Hematopoietic multipotent progenitor cell treated with erythropoietin and hydrocortisone succinate and interleukin-3 and kit ligand, for 4 days (in vitro differentiated cells): ENCODE data around the gene HDAC7.

Source experiments
- DNase-seq: peaks from one replicate; pipeline ENCODE4 v3.0.0-alpha.2; 2015

Gene HDAC7

DNA sequence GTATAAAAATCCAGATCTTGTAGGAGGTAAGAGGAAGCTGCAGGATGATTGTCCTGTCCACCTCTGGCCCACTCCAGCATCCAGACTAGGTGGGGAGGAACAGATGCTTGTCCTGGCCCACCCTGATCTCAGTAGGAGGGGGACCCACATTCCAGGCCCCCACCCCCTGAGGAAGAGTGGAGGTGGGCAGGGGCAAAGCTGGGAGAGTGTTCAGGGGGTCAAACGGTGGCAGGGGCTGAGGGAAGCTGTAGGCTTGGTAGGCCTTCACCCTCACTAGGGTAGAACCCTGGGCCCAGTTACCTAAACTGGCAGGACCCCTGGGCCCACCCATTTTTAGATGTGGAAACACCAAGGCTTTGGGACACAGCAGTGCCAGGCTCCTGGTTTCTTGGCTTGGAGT, 42.6 kb downstream of the HDAC7 start:
- no peak for DNase-seq

DNA sequence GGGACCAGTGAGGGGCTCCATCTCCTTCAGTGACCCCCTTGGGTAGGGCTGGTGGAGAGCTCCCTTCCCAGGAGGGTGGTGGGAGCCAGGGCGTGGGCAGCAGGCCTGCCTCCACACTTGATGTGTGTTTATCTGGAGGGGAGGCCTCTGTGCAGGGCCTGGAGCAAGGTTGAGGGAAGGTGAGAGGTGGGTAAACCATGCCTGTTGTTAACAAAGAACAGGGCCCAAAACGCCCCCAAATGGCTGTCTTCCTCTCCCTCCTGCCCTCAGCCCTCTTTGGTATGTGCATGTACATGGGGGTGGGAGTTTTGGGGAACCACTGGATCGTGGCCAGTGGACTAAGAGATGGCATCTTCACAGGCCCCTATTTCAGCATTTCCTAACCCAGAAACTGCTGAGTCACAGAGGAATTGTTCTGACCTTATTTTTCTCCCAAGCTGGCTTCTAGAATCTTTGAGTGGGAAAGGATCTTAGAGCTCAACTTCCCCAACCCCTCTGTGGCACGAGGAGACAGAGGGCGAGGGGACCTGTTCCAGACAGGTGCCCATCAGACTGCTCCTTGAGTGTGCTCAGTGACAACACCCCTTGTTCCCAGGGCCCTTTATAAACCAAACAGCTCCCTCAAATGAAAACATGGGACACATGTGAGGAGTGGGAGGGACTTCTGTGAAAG, 43.1 kb downstream of the HDAC7 start:
- peak; percentile 69 for DNase-seq

GRCh38 chr12:47775100-47775911, 44.4 kb downstream of the HDAC7 start:
- DNase-seq: peak; percentile 96

DNA sequence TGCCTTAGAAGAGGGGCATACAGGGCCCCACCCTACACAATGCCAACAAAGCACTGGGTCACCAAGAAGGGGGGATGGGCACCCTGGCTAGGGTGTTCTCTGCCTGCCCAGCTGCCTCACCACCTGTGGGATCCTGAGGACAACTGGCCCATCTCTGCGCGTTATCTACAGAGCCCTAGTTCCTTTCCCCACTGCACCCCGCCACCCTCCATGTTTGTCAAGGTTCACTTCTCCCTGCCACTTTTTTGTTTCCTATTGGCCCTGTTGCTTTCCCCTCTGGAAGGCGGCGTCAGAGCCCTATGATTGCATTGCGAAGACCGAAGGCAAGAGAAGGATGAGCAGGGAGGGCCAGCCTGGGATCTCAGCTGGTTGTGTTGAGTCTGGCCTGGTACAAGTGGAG, 45.0 kb downstream of the HDAC7 start:
- DNase-seq: peak; percentile 38

- DNase-seq: peak; percentile 36
Measured at GRCh38 chr12:47773858-47774580, 45.7 kb downstream of the HDAC7 start.

DNA sequence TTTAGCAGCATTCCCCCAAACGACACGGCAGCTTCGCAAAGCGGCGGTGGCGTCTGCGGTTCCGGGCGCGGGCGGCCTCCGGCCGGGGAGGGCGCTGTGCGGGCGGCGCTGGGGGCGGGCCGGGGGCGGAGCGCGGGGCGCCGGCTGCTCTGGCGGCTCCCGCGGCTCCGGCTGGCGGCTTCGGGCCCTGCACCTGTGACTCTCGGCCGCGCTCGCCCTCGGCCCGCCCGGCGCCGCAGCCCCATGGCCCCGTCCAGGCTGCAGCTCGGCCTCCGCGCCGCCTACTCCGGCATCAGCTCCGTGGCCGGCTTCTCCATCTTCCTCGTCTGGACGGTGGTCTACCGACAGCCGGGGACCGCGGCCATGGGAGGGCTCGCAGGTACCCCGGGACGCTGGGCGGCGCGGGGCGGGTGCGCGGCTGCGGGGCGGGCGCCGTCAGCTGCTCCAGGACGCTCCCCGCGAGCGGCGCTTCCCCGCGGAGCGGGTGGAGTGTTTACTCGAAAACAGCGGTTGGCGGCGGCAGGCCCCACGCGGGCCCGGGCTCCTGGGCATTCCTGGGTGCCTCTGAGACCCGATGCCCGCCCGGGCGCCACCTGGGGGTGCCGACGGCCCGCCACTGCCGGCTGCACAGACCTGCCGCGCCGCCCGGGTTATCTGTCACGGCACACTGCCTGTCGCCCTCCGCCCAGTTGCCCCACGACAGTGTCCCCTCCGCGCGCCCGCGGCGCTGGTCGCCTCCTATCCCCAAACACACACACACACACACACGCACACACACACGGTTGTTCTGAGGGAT, 46.4 kb downstream of the HDAC7 start, which contains the start of gene SLC48A1:
Gene SLC48A1 (plus strand): TSS at position 177 of the 796 bp plus-strand sequence. CDS start 67 bp downstream, at position 244.
- DNase-seq: peak; percentile 88

- DNase-seq: no peak
Measured at GRCh38 chr12:47772738-47773061, 47.0 kb downstream of the HDAC7 start.

GRCh38 chr12:47772094-47772660, 47.5 kb downstream of the HDAC7 start:
- no peak for DNase-seq

- no peak for DNase-seq
Measured at GRCh38 chr12:47771304-47771703, 48.4 kb downstream of the HDAC7 start.

DNA sequence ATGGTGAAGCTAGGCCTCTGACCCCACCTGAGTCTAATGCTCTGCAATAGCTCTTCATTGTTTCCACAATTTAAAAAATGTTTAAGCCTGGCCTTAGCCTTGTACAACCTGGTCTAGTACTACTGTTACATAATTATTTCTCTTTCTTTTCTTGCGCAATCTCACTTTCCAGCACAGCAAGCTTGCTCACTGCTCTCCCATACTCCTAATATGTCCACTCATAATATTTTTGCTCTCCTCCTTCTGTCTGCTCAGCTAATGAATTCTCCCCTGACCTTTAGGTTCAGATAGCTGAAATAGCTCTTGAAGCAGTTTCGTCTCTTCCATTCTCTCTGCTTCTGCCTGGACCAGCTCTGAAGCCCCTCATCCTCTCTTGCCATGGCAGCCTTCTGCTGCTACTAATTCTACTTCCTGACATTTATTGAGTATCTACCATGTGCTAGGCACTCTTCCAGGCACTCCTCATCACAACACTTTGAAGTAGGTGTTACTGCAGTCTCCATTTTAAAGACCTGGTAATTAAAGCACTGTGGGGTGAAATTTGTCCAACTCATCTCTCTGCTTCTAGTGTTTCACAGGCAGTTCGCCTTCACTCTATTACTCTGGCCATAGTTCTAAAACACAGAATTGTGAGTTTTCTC, 49.5 kb downstream of the HDAC7 start:
- DNase-seq: peak; percentile 58

- no peak for DNase-seq
Measured at GRCh38 chr12:47769234-47770085, 50.2 kb downstream of the HDAC7 start.

- DNase-seq: no peak
Measured at GRCh38 chr12:47768323-47768811, 51.3 kb downstream of the HDAC7 start.

- DNase-seq: peak; percentile 83
Measured at GRCh38 chr12:47767216-47767724, 52.4 kb downstream of the HDAC7 start.

- DNase-seq: no peak
Measured at GRCh38 chr12:47766502-47767215, 53.0 kb downstream of the HDAC7 start.

DNA sequence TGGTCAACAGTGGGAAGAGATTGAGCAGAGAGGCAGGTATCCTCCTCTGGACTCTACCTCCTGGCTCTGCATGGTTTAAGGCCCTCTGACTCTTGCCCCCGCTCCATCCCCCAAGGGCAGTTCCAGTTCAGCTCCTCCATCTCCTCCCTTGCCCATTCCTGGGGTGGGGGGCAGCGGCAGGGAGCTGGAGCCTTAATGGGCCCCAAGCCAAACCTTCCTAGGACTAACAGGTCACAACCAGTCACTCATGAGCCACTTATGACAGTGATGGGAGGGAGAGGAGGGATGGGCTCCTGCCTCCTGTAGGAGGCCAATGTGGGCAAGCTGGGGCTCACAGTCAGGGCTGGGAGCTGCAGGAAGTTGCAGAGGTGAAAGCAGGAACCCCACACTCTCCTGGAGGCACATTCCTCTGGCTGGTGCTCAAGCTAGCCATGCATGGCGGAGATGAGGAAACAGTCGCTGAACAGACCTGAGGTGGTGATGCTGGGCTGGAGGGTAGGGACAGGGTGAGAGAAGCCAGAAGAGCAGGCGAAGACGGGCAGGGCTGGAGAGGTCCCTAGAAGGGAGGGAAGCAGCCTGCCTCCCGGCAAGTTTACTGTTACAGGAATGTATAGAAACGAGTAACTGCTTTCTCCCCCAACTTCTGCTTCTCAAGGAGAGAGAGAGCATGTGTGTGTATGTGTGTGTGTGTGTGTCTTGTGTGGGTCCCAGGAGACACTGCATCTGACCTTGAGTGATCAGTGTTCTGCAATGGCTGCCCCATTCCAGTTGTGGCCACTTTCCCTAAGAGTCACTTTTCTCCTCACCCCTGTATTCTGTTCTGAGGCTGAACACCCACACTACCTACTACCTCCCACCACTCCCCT, 56.0 kb downstream of the HDAC7 start:
- DNase-seq: peak; percentile 52

DNA sequence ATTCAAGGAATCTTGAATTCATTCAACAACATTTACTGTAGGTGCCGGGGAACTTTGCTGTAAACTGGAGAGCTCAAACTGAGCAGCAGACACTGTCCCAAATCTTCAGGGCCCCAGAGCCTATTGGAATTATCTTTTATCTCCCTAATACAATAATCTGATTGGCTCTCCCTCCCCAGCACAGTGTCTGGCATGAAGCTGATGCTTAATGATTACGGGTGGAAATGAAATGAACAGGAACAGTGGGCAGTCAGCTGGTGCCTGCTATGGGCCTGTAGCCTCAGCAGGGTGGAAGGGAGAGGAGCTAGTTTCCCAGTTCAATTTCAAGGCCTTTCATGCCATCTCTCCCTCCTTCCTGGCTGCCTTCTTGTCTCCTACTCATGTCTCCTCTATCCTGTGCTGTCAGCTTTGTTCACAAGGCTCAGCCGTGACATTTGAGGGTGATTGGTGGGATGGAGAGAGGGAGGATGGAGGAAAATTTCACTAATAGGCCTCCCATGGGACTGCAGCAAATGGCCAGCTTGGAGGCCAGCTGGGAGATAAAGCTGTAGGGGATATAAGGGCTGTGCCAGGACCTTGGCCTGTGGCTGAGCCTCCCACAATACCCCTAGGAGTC, 56.7 kb downstream of the HDAC7 start:
- no peak for DNase-seq

DNA sequence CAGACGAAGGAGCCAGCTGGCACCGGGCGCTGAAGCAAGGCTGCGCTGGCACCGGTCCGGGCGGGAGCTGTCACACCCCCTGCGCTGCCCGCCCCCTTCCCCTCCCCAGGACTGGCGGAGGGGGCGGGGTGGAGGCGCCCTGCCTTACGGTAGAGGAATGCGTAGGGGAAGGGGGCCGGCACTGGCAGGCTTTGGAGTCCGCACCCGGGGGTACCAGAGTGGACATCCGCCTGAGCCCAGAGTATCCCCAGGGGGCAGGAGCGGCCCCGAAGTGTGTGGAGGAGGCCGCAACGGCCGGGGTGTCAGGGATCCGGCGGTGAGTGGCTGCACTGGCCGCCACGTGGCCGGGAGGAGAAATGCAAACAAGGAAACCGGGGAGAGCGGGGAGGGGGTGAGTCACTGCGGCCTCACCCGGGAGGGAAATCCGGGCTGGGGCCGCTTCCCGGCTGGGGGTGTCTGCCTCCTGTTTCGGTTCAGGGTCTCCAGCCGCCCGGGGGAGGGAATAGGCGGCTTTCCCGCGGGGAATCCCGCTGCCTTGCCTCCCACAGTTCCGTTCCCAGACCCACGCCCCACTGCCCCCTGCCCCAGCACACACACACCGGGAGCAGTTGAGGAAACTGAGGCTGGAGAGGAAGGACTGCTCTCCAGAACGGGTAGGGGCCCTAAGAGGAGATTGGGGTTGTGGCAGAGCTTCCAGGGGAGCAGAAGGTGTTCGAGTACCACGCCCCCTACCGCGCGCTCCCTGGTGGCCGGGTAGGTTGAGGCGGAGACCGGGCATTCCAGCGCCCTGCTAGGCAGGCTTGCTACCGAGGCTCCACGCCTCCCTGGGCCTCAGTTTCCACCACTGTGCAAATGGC, 60.6 kb downstream of the HDAC7 start, which contains the start of gene RAPGEF3:
Gene RAPGEF3 (minus strand): TSS at position 47 of the 857 bp plus-strand sequence. CDS start 324 bp downstream, outside the sequence.
- DNase-seq: peak; percentile 89

DNA sequence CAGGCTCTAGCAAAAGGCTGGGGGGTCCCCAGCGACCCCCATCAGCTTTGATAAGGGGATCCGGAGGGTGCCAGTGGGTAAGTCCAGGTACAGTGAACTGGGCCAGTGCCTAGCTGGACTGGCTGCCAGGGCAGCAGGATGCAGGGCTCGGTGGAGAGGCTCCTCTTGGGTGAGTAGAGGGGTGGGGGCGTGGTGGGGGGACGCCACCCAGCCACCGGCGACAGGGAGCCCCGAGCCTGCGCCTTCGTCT, 61.2 kb downstream of the HDAC7 start:
- DNase-seq: no peak
